Measurements from ENCODE around the gene NCKAP5.
"Not testable (repeated sequence)": the region's sequence is repeated elsewhere in the genome, so short reads cannot be mapped to it uniquely, and the experiment has no call there.

DNA sequence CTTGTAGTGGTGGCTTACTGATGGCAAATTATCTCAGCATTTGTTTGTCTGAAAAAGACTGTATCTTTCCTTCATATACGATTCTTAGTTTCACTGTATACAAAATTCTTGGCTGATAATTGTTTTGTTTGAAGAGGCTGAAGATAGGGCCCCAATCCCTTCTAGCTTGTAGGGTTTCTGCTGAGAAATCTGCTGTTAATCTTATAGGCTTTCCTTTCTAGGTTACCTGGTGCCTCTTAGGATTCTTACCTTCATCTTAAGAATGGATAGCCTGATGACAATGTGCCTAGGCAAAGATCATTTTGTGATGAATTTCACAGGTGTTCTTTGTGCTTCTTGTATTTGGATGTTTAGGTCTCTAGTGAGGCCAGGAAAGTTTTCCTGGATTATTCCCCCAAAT is 758.3 kb downstream of the NCKAP5 start:
- not testable (repeated sequence) for TF ChIP-seq EP300, POLR2A (IDR thresholded peaks at IDR 0.05)
- TF ChIP-seq, protein P1, sequence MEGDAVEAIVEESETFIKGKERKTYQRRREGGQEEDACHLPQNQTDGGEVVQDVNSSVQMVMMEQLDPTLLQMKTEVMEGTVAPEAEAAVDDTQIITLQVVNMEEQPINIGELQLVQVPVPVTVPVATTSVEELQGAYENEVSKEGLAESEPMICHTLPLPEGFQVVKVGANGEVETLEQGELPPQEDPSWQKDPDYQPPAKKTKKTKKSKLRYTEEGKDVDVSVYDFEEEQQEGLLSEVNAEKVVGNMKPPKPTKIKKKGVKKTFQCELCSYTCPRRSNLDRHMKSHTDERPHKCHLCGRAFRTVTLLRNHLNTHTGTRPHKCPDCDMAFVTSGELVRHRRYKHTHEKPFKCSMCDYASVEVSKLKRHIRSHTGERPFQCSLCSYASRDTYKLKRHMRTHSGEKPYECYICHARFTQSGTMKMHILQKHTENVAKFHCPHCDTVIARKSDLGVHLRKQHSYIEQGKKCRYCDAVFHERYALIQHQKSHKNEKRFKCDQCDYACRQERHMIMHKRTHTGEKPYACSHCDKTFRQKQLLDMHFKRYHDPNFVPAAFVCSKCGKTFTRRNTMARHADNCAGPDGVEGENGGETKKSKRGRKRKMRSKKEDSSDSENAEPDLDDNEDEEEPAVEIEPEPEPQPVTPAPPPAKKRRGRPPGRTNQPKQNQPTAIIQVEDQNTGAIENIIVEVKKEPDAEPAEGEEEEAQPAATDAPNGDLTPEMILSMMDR (IDR thresholded peaks at IDR 0.05): not testable (repeated sequence)
